NCI-H1930 (cell line): ENCODE results near the gene SETX.

Experiments
- DNase-seq, 2 experiments: peaks; one replicate each; lab custom pipeline; 2025; lab: John Stamatoyannopoulos, UW

SETX gene

DNA sequence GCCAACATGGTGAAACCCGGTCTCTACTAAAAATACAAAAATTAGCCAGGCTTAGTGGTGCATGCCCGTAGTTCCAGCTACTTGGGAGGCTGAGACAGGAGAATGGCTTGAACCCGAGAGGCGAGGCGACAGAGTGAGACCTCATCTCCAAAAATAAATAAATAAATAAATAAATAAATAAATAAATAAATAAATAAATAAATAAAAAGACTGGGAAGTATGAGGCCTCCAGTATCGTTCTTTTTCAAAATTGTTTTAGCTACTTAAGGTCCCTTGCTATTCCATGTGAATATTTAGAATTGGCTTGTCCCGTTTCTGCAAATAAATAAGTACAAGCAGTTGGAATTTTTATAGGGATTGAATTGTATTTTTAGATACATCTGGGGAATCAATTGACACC lies 3.0 kb upstream of the SETX start:
- no peak for DNase-seq

DNA sequence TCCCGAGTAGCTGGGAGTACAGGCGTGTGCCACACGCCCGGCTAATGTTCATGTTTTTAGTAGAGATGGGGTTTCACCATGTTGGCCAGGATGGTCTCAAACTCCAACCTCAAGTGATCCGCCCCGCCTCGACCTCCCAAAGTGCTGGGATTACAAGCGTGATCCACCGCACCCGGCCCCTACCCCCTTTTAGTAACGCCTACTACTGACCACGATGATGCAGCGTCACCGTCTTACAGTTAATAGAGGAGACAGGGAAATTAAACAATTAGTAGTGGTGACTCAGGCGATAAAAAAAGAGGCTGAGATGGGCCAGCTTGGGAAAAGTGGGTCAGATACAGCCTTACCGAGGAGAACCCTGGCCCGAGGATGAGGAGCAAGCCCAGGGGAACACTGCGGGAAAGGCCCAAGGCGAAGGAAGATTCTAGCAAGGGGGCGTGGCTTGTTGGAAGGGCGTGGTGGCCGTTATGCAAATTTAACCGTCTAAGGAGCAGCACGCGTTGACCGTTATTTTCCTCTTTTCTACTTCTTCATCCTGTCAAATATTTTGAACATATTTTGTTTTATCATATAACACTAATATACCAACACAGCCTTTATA lies 1.6 kb upstream of the SETX start:
- DNase-seq, result no peak

DNA sequence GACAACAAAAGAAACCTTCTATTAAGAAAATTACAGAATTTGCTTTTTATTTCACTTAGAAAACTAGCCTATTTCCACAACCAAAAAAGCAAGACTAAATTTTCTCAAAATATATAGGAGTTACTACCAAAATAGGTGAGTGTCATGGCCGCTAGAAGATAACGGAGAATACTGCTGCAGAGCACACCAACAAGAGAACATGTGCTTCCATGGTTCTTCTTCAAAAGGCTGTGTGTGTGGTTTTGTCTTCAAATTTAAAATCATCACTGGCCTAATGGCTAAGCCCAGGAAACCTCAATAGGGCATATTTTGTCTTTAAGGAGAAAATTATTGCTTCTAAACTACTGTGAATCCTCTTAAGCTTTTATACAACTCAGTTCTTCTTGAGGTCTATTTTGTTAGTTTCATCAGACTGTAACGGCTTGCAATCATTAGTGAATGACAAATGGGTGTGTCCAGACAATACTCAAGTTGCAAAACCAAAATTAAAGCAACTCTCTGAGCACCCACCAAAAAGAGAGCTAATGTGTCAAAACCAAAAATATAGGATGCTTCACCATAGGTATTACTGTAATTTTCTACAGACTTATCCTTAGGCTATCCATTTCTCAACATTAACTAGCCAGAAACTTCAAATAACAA lies 3.3 kb downstream of the SETX start:
- no peak for DNase-seq

DNA sequence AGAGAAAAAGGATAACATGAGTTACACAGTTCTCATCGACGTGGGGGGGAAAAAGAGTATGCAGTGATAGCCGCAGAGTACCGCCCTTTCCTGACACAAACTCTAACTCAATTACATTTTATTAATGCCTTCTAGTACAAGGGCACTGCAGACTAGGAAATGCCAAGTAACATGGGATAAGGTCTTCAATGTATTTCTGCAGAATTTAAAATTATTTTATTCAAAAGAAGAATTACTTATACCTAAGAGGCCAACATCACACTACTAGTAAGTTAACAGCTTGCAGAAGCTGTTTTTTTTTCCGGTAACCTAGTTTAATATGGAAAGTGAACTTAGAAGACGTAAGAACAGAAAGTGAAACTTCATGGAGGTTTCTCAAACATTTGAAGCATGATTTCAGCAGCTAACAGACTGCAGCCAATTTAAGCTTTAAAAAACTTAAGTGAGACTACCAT lies 3.9 kb downstream of the SETX start:
- DNase-seq, result no peak

DNA sequence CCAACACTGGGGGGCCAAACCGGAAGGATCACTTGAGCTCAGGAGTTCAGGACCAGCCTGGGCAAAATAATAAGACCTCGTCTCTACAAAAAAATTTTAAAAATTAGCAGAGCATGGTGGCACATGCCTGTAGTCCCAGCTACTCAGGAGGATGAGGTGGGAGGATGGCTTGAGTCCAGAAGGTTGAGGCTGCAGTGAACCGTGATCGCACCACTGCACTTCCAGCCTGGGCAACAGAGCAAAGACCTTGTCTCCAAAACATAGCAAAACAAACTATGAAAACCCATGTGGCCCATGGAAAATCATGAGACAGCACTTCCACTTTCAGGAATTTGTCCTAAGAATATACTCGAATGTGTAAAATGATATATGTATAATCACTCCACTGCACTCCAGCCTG lies 6.1 kb downstream of the SETX start:
- DNase-seq, result no peak

DNA sequence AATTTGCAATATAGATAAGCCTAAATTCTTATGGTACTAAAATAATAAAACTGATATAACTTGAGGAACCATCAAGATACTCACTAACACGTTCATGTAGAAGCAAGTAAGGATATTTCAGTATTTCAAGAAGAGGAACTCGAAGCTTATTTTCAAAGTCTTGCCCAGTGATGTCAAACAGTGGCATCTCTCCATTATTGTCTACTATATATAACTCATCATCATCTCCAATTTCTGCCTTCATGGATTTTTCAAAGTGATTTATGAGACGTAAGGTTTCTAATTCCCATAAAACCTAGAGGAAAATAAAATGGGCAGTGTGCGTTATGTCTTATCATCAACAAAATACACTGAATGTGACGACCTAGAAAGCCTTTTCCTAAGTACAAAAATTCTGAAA lies 8.6 kb downstream of the SETX start:
- no peak for DNase-seq

DNA sequence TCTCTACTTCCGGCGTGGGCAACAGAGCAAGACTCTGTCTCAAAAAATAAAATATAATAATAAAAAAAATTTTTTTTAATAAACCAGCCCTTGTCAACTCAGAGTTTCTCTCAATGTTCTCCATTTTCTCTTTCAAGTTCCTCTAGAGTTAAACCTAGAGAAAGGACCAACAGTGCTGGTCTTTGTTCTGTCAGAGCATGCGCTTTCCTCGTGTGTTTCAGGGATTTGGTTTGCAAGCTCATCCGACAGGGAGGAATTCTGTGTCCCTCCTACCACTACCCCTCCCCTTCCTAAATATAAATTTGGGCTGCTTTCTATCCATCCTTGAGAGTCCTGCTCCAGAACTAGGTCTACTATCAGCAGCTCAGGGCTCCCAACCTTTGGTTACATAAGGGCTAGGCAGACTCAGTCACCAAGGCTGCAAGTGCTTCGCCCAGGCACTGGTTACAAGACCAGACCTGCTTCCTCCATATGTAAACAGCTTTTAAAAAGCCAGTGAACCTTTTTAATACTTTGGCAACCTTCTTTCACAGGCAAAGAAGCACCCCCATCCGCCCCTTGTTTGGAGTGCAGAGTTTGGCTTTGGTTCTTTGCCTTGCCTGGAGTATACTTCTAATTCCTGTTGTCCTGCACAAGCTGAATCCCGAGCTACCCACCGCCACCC lies 13.5 kb downstream of the SETX start:
- no peak for DNase-seq

DNA sequence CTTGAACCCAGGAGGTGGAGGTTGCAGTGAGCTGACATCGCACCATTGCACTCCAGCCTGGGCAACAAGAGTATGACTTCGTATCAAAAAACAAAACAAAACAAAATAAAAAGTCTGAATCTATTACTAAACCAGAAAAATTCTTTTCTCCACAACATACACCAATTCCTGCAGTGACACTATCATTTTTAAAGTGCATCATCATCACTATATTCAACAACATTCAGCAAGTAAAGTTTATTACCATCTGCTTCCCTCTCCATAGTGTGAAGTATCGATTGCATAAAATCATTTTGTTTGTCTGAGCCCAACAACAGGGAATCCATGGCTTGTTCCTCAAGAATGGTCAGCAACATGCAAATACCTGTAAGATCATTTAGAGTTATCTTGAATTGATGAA lies 20.4 kb downstream of the SETX start:
- no peak for DNase-seq

DNA sequence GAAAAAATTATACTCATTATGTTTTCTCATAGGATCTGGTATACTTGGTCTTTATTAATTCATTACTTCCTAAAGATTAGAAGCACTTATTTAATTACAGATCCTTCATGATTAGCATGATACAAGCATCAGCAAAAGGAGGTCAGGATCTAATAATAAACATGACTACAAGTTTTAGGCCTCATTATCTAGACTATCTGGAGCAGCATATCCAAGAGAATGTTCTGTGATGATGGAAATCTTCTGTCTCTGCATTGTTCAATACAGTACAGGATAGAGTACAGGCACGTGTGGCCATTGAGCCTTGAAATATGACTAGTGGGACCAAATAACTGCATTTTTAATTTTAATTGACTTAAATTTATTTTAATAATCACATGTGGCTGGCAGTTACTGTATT lies 21.2 kb downstream of the SETX start:
- no peak for DNase-seq

DNA sequence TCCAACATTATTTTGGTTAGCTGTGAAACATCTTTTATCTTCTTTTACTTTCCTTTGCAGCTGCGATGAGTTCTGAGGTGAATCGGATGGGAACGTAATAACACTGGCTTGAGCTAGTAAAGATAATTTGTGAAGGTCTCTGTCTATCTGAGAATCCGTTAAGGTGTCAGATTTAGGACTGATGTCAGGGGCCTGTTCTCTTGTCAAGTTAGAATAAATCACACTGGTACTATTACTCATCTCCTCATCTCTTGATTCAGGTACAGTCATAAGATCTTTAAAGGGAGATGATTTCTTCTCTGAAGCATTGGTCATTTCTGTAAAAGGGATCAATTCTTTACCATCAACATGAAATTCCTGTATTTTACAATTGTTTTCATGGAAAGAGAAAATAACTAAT lies 26.2 kb downstream of the SETX start:
- DNase-seq, result no peak

DNA sequence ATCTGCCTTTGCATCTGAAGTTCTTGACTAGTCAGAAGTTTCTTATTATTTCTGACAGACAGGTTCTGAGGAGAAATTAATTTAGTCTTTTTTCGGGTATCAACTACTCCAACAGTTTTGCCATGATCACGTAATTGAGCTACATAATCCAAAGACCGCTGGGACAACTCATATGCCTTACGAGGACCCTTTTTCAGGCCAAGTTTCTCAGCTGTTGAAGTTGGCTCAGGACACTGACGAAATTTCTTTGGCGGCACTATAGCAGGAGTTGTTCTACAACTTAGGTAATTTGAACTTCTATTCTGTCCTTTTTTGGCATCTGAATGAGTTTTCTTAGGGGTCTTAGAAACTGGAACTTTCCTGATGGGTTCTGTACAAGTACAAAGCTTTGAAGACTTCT lies 27.2 kb downstream of the SETX start:
- DNase-seq, result no peak

DNA sequence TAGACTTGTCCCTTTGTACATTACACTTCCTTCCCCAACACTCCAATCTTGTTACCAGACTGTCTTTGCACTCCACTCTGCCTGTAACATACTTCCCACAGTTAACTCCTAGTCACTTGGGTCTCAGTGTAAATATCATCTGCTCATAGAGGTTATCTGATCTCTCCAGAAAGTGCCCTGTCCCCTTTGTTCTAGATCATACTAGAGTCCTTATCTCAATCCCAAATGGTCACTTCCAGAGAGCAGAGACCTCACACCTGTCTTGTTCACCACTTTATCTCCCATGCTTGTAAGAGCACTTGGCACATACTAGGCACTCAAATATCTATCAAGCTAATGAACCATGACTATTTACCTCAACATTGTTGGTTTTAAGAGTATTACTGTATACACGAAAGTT lies 30.4 kb downstream of the SETX start:
- no peak for DNase-seq

DNA sequence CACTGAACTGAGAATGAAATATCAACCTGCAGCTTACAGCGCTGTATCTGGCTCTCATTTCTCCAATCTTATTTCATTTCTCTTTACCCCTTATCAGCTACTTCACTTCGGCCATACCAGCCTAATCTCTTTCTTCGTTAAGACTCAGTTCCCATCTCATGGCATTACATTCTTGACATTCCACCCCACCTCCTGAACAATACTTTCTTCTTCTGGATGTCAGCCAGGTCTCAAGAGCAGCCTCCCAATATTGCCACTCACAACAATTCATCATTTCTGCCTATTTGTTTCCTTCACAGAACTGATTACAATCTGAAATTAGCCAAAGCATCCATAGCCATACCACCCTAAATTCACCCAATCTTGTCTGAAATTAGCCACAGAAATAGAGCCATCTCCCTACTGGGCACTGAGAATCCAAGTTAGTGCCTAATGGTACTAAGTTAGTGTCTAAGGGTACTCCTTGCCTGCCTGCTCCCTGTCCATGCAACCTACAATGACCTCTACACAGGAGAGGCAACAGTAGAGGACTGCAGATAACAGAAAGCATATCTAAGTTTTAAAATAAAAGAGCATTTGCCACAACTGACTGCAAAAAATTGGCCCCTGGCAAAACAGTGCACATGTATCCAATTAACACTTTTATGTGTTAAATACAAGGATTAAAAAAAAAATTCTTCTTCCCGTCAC lies 35.2 kb downstream of the SETX start:
- no peak for DNase-seq

DNA sequence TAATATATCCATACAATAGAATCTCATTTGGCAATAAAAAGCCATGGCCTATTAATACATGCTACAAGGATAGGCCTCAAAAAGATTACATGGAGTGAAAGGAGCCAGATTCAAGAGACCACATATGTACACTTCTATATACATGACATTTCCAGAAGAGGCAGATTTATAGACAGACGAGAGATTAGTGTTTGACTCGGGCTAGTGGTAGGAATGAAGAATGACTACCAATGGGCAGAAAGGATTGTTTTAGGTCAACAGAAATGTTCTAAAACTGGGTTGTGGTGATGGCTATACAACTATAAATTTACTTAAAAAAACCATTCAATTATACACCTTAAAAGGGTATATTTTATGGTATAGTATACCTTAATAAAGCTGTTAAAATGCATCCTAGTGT lies 41.9 kb downstream of the SETX start:
- no peak for DNase-seq

DNA sequence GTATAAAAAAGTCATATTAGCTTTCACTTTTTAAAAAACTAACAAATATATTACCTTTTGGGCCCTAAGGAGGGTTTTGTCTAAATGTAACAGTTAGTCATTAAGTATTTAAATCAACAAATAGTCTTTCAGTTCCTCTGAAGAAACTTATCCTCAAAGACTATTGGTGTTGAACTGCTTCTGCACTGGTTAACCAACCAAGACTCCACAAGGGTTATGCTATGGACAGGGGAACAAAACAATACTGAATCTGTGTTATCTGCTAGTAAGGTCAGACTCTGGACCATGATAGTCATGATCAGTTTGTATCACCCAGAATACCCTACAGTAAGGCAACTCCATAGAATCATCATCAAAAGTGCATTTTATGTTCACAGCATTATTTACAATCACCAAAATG lies 42.4 kb downstream of the SETX start:
- no peak for DNase-seq

DNA sequence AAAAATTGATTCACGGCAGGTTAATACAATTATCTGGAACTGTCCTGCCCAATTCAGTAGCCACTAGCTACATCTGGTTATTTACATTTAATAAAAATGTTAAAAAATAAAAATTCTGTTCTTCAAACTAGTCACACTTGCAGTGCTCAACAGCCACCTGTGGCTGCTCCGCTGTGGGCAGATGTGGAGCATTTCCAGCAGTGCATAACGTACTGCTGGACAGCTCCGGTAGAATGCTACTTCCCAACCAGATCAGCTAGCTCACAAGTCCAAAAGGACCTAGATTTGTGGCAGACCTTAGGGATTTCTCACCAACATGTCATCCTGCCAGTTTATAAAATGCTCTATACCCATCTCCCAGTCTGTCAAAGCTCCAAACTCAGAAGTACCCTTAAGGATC lies 42.8 kb downstream of the SETX start:
- no peak for DNase-seq

DNA sequence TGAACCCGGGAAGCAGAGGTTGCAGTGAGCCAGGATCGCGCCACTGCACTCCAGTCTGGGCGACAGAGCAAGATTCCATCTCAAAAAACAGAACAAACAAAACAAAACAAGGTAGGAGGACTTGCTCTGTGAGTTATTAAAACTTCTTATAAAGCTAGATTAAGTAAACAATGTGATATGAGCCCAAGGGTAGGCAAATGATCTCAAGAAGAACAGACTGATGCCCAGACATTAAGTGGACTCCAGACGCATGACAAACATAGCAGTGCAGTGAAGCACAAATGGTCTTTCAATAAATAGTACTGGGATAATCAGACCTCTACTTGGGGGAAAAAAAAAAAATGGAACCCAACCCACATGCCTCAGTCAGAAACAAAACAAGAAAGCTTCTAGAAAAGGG lies 45.7 kb downstream of the SETX start:
- DNase-seq, result no peak

DNA sequence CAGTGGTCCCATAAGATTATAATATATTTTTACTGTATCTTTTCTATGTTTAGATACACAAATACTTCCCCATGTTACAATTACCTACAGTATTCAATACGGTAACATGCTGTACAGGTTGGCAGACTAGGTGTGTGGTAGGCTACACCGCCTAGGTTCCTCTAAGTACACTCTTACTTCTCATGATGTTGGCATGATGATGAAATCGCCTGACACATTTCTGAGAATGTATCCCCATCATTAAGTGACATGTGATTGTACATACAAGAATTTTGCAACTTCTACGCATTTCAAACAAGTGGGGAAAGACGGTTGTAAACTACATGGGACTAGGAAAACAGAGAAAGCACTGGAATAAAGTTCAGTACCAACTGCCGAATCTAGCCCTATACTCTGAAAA lies 53.3 kb downstream of the SETX start:
- peak in 1 of 2 experiments; percentile 14 for DNase-seq

DNA sequence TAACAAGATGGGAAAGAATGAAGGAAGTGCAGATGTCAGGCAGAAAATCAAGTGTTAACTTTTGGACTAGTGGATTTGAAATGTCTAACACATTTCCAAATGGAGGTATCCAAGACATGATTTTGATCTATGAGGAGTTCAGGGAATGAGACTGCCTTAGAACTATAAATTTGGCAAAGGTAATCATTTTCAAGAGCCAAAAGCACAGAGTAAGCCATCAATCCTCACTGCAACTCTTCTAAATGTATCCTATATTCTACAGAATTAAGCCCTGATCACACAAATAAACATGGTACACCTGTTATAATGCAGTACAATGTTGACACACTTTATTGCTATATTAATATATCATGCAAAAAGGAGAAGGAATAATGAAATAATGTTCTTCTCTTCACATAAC lies 55.6 kb downstream of the SETX start:
- DNase-seq, result no peak

DNA sequence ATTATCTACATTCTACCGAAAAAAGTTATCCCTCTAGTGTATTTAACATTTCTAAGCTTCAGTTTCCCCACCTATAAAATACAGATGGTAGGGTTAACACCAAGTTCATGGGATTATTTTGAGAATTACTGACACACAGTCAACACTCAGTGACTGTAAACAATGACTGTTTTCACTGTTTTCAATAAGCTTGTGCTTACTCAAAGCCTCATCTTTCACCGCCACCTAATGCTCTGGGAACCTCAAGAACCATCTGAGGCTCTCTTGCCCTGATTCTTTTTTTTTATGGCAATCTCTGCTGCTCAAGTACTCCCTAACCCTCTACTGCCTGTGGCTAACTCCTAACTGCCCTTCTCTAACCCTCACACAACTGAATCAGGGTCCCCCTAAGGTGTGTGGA lies 59.6 kb downstream of the SETX start:
- DNase-seq, result no peak

DNA sequence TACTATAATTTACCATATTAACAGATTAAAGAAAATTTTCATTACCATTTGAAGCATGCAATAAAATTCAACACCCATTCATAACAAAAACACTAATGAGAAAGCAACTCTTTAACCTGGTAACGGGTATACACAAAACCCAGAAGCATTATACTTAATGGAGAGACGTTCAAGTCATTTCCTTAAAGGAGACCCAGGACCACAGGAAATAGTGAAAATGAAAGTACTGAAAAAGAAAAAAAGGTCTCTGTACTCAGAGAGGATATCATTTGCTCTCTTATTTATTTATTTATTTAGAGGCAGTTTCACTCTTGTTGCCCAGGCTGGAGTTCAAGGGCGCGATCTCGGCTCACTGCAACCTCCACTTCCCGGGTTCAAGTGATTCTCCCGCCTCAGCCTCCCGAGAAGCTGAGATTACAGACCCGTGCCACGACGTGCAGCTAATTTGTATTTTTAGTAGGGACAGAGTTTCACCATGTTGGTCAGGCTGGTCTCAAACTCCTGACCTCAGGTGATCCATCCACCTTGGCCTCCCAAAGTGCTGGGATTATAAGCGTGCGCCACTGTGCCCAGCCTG lies 61.6 kb downstream of the SETX start:
- DNase-seq, result no peak

DNA sequence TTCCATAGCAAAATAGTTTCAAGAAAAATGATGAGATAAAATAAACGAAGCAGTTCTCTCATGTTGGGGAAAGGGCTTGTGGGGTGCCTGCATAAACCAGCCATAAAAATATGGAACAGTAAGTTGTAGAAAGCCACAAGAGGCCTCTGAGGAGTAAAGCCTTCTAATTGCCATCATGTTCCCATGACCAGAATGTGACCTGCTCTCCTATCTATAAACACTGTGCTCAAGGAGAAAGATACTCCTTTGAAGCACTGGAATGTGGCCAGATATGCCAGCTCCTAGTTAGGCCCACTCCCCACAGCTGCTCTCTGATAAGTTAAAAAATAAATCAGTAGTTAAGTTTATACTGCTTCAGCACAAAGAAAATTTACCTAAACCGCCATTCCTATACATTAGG lies 65.8 kb downstream of the SETX start:
- DNase-seq, result no peak

DNA sequence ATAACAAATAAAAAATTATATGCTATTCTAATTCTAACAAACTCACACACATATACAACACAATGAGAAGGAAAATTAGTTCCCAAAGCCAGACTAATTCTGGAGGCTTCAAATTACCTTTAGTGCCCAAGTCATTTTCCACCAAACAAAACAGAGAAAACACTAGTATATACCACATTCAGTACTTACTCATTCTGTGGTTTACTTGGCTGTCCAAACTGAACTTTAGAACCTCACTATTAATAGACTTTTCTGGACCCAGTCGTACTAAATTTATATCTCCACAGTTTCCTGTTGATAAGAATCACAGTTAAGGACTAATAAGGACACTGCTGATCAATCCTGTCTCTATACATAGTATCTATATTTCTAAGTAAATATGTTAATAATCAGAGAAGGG lies 66.4 kb downstream of the SETX start:
- DNase-seq, result no peak
